ENCODE results near the gene STX8. TPM values are rescaled to one million over a fixed set of nuclear protein-coding genes. Genes with fewer than 3 reads are reported as not detected.

Gene STX8
- total and polyA plus RNA-seq, 7 donors: 40.4 to 104 (median 72.6) TPM

DNA sequence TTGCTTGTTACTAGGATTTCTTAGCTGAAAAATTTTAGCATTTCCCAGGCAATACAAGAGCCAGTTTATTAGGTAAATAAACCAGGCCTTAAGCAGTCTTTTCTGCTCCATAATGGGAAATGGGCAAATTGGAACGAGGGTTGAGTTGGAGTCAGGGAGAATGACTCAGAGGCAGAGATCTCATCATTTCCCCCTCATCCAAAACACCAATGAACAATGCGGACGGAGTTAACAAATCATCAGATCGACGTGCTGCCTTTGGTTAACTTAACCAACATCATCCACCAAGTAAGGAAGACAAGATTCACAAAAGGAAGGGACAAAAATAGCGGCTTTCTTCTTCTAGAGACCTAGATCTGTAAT is 243.5 kb downstream of the STX8 start:
- intact Hi-C loops (cut with DNase I): no loop called here
- no peak for DNase-seq
- no peak overlapping the region for H3K4me3 ChIP-seq
- 87 to 91% methylated on average over 6 of the region's 6 CpGs for WGBS, 2 donors
- peaks cover 0 to 9% (median 2%) of the 10 kb centered on the region in 4 donors for H3K9me3 ChIP-seq
- no peaks in the 10 kb centered on the region for H3K36me3 ChIP-seq
- H3K4me1 ChIP-seq: no peaks in the 10 kb centered on the region
- peak overlapping the region in 1 of 4 donors; percentile 34 for H3K27ac ChIP-seq
- TF ChIP-seq POLR2AphosphoS5 (IDR thresholded peaks at IDR 0.05) (no peak), CTCF (IDR thresholded peaks at IDR 0.05) (no peak), EP300 (IDR thresholded peaks at IDR 0.05) (no peak)
- no peaks in the 10 kb centered on the region for H3K27me3 ChIP-seq

GRCh38 chr17:9331279-9332131 is 244.1 kb downstream of the STX8 start:
- H3K4me3 ChIP-seq: no peak overlapping the region
- no peaks in the 10 kb centered on the region for H3K4me1 ChIP-seq
- 85 to 86% methylated on average over 16 of the region's 16 CpGs for WGBS, 2 donors
- TF ChIP-seq POLR2A (IDR thresholded peaks at IDR 0.05) (no peak), EP300 (IDR thresholded peaks at IDR 0.05) (no peak), CTCF (IDR thresholded peaks at IDR 0.05) (no peak), POLR2AphosphoS5 (IDR thresholded peaks at IDR 0.05) (no peak)
- H3K36me3 ChIP-seq: no peaks in the 10 kb centered on the region
- DNase-seq: no peak
- H3K27ac ChIP-seq: peak overlapping the region in 1 of 4 donors; percentile 34
- peaks cover 0 to 9% (median 2%) of the 10 kb centered on the region in 4 donors for H3K9me3 ChIP-seq
- no peaks in the 10 kb centered on the region for H3K27me3 ChIP-seq
- intact Hi-C loops (cut with DNase I): no loop called here

GRCh38 chr17:9330611-9331271 is 244.9 kb downstream of the STX8 start:
- Histone ChIP-seq H3K27me3 (no peaks in the 10 kb centered on the region), H3K4me1 (no peaks in the 10 kb centered on the region), H3K4me3 (no peak overlapping the region), H3K27ac (no peak overlapping the region), H3K9me3 (peaks cover 0 to 9% (median 2%) of the 10 kb centered on the region in 4 donors), H3K36me3 (no peaks in the 10 kb centered on the region)
- 93 to 95% methylated on average over 21 of the region's 21 CpGs for WGBS, 2 donors
- intact Hi-C loops (cut with DNase I): no loop called here
- no peak for DNase-seq
- TF ChIP-seq POLR2AphosphoS5 (IDR thresholded peaks at IDR 0.05) (no peak), CTCF (IDR thresholded peaks at IDR 0.05) (no peak), EP300 (IDR thresholded peaks at IDR 0.05) (no peak), POLR2A (IDR thresholded peaks at IDR 0.05) (no peak)

DNA sequence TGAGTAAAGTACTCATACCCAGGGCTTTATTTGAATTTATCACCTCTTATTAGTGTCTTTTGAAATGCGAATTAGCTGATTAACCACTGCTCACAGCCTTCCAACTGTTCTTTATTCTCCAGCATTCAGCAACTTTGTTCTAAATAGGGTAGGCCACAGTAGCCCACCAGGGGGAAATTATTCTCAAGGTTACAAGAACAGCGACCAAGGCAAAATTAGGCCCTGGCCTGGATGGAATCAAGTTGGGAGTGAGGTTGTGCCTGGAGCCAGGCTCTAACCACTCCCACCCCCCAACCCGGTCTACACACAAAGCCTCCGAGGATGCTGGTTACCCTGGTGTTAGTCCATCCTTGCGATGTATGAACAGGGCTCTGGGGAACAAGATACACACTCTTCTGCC is 245.5 kb downstream of the STX8 start:
- DNase-seq: no peak
- TF ChIP-seq CTCF (IDR thresholded peaks at IDR 0.05) (no peak), POLR2A (IDR thresholded peaks at IDR 0.05) (no peak), EP300 (IDR thresholded peaks at IDR 0.05) (no peak), POLR2AphosphoS5 (IDR thresholded peaks at IDR 0.05) (no peak)
- no peaks in the 10 kb centered on the region for H3K27me3 ChIP-seq
- H3K4me1 ChIP-seq: no peaks in the 10 kb centered on the region
- H3K36me3 ChIP-seq: no peaks in the 10 kb centered on the region
- no peak overlapping the region for H3K27ac ChIP-seq
- 95 to 96% methylated on average over 5 of the region's 5 CpGs for WGBS, 2 donors
- peaks cover 0 to 7% (median under 1%) of the 10 kb centered on the region in 4 donors for H3K9me3 ChIP-seq
- intact Hi-C loops (cut with DNase I): no loop called here
- no peak overlapping the region for H3K4me3 ChIP-seq
